CD14-positive monocyte (primary cell): Measurements from ENCODE around the gene UNC93B1. TPM values are rescaled to one million over a fixed set of nuclear protein-coding genes. Genes with fewer than 3 reads are reported as not detected.
A peak's percentile ranks its signal among the peaks of the same experiment; 100 is the strongest.

Source experiments
- DNase-seq, 3 donors: peaks; one replicate each; pipeline ENCODE4 v3.0.0-alpha.2; 2011 to 2022
- H2AFZ ChIP-seq: 2 replicates; pipeline ENCODE4 v1.6.0; 2012; ENCODE audit warnings: mild to moderate bottlenecking, low read depth, low read length, inconsistent platforms; ENCODE audit not compliant: insufficient read depth, poor library complexity, severe bottlenecking
- H3K27ac ChIP-seq, 2 donors: 1 replicate in 1 of 2; 2 replicates in 1 of 2; pipeline ENCODE4 v1.5.1; 2012 to 2013; ENCODE audit warnings: low read length in 2 of 2, control low read depth in 1 of 2, inconsistent platforms in 1 of 2, low read depth in 1 of 2, mild to moderate bottlenecking in 1 of 2
- H3K27me3 ChIP-seq, 2 donors: one replicate each; pipeline versions ENCODE4 v1.6.0 to v1.6.1; 2011 to 2013; ENCODE audit warnings: low read length in 2 of 2; ENCODE audit not compliant: control insufficient read depth in 2 of 2, insufficient read depth in 2 of 2
- H3K36me3 ChIP-seq, 2 donors: replicated peaks in 1 of 2; 1 replicate in 1 of 2; 2 replicates in 1 of 2; pipeline versions ENCODE4 v1.5.1 to v1.6.1; 2012 to 2013; ENCODE audit warnings: low read length in 2 of 2, control low read depth in 1 of 2, inconsistent platforms in 1 of 2, mild to moderate bottlenecking in 1 of 2; ENCODE audit not compliant: insufficient read depth in 2 of 2, control insufficient read depth in 1 of 2
- H3K4me1 ChIP-seq, 2 donors: 1 replicate in 1 of 2; 2 replicates in 1 of 2; pipeline versions ENCODE4 v1.5.1 to v1.6.1; 2012 to 2013; ENCODE audit warnings: low read length in 2 of 2, control low read depth in 1 of 2, inconsistent platforms in 1 of 2, mild to moderate bottlenecking in 1 of 2, moderate library complexity in 1 of 2; ENCODE audit not compliant: insufficient read depth in 2 of 2, control insufficient read depth in 1 of 2
- H3K4me2 ChIP-seq: replicated peaks from 2 replicates; pipeline ENCODE3; 2012; ENCODE audit warnings: low read length, moderate library complexity, mild to moderate bottlenecking; ENCODE audit not compliant: poor library complexity, severe bottlenecking; ENCODE audit errors: extremely low read depth
- H3K4me3 ChIP-seq, 3 experiments: fragments of 200-600 bp in 1 of 3; sonication (generic) in 1 of 3; replicated peaks in 1 of 3; 1 replicate in 2 of 3; 2 replicates in 1 of 3; pipeline ENCODE4 v1.5.1; 2011 to 2013; ENCODE audit warnings: low read length in 3 of 3, mild to moderate bottlenecking in 3 of 3, control low read depth in 2 of 3, low read depth in 2 of 3, inconsistent platforms in 1 of 3, moderate library complexity in 1 of 3
- H3K79me2 ChIP-seq: 2 replicates; pipeline ENCODE4 v1.6.0; 2012; ENCODE audit warnings: mild to moderate bottlenecking, control low read depth, inconsistent platforms, low read length, moderate library complexity; ENCODE audit not compliant: insufficient read depth
- H3K9ac ChIP-seq: 2 replicates; pipeline ENCODE4 v1.6.0; 2017; ENCODE audit warnings: low read length, mild to moderate bottlenecking; ENCODE audit not compliant: insufficient read depth, poor library complexity, severe bottlenecking
- H3K9me3 ChIP-seq, 2 donors: replicated peaks in 1 of 2; 1 replicate in 1 of 2; 2 replicates in 1 of 2; pipeline versions ENCODE4 v1.5.1 to v1.6.1; 2012 to 2013; ENCODE audit warnings: low read length in 2 of 2, control low read depth in 1 of 2; ENCODE audit not compliant: control insufficient read depth in 1 of 2, insufficient read depth in 1 of 2
- H4K20me1 ChIP-seq: 2 replicates; pipeline ENCODE4 v1.6.0; 2012; ENCODE audit warnings: mild to moderate bottlenecking, low read length, control low read depth, moderate library complexity; ENCODE audit not compliant: insufficient read depth
- H3K27ac Mint-ChIP-seq, 7 donors: one replicate each; pipeline ENCODE4 v1.8.0; 2020; ENCODE audit warnings: mild to moderate bottlenecking in 7 of 7, mixed read lengths in 7 of 7, moderate library complexity in 6 of 7, inconsistent platforms in 2 of 7
- H3K27me3 Mint-ChIP-seq, 3 donors: one replicate each; pipeline ENCODE4 v1.8.0; 2021 to 2022; ENCODE audit warnings: low read depth in 3 of 3, mild to moderate bottlenecking in 3 of 3, mixed read lengths in 3 of 3, moderate library complexity in 3 of 3, inconsistent platforms in 1 of 3
- H3K36me3 Mint-ChIP-seq, 2 donors: one replicate each; pipeline ENCODE4 v1.8.0; 2020; ENCODE audit warnings: mixed read lengths in 2 of 2, inconsistent platforms in 1 of 2, mild to moderate bottlenecking in 1 of 2
- H3K4me1 Mint-ChIP-seq: one replicate; pipeline ENCODE4 v1.8.0; 2020; ENCODE audit warnings: mild to moderate bottlenecking, mixed read lengths
- H3K4me3 Mint-ChIP-seq, 2 donors: one replicate each; pipeline ENCODE4 v1.8.0; 2020; ENCODE audit warnings: mild to moderate bottlenecking in 2 of 2, mixed read lengths in 2 of 2, moderate library complexity in 1 of 2
- H3K9me3 Mint-ChIP-seq, 7 donors: one replicate each; pipeline ENCODE4 v1.8.0; 2020 to 2022; ENCODE audit warnings: mixed read lengths in 7 of 7, mild to moderate bottlenecking in 6 of 7, moderate library complexity in 6 of 7, inconsistent platforms in 2 of 7
- CTCF ChIP-seq: fragments of 200-600 bp; IDR thresholded peaks from one replicate; pipeline ENCODE4 v1.8.0; 2022; ENCODE audit warnings: antibody characterized with exemption, mild to moderate bottlenecking
- WGBS: methylation state at CpG from one replicate; pipeline ENCODE4 v1.1.5; 2013; ENCODE audit warnings: missing lambda C conversion rate; ENCODE audit not compliant: insufficient coverage; 5-methylcytosine and 5-hydroxymethylcytosine counted together
- intact Hi-C, 2 donors: fragments of 100-400 bp; cut with micrococcal nuclease; formaldehyde crosslinking; loops; one replicate each; pipeline versions ENCODE4 v1.15.0 to v1.15.1; 2023
- polyA plus RNA-seq, 3 donors: library from polyadenylated mRNA; depleted of rRNA in 1 of 3; unstranded in 2 of 3; stranded (reverse) in 1 of 3; fragments of 300-500 nt in 2 of 3; fragments of >200 nt in 1 of 3; fragmentation: Illumina TruSeq in 2 of 3; gene quantifications; 1 replicate in 2 of 3; 2 replicates in 1 of 3; pipeline ENCODE4 v1.2.3, GENCODE V29; 2012 to 2021

Gene UNC93B1
- polyA plus RNA-seq, 3 donors = 185 to 301 (median 220) TPM

GRCh38 chr11:68010090-68011041 lies 6.5 kb upstream of the UNC93B1 start, which contains the start of gene ALDH3B1:
TSS of gene ALDH3B1 (plus strand) at chr11:68010327. CDS start at chr11:68015298, 4,971 bp downstream.
- H3K27ac ChIP-seq = peak within 1 kb of the TSS; percentile 90 to 94
- H4K20me1 ChIP-seq = peaks cover 38% of the 10 kb centered on the region
- Mint-ChIP-seq H3K4me3 (peak within 1 kb of the TSS; percentile 83 to 92), H3K9me3 (no peaks in the 10 kb centered on the region), H3K4me1 (peaks cover 74% of the 10 kb centered on the region), H3K36me3 (peaks cover 15 to 20% of the 10 kb centered on the region in 2 donors), H3K27ac (peak within 1 kb of the TSS; percentile 91 to 97 (median 95)), H3K27me3 (peaks cover 0 to 1% (median 0%) of the 10 kb centered on the region in 3 donors)
- intact Hi-C loops = loop anchor here in 1 of 2 donors (2.0 to 5.0 kb wide), 3 partner anchors 26 to 197 kb away; partner anchors contain the start of gene CHKA
- peaks cover under 1 to 16% of the 10 kb centered on the region in 2 donors for H3K36me3 ChIP-seq
- no peak for TF ChIP-seq CTCF
- 8% methylated on average over 28 of the region's 33 CpGs for WGBS
- H3K4me2 ChIP-seq = peak within 1 kb of the TSS; percentile 94
- H3K9me3 ChIP-seq = no peaks in the 10 kb centered on the region
- peaks cover 56% of the 10 kb centered on the region for H3K79me2 ChIP-seq
- H3K4me1 ChIP-seq = peaks cover 76 to 85% of the 10 kb centered on the region in 2 donors
- peak within 1 kb of the TSS; percentile 52 to 89 (median 60) for H3K4me3 ChIP-seq
- peak within 1 kb of the TSS; percentile 79 for H2AFZ ChIP-seq
- H3K27me3 ChIP-seq = no peaks in the 10 kb centered on the region
- peak; percentile 83 to 90 (median 87) for DNase-seq
- H3K9ac ChIP-seq = peak within 1 kb of the TSS; percentile 75

- Histone ChIP-seq H3K9ac (peak overlapping the region; percentile 75), H3K4me2 (peak overlapping the region; percentile 94), H3K36me3 (peaks cover 0 to 10% of the 10 kb centered on the region in 2 donors), H3K27me3 (no peaks in the 10 kb centered on the region), H2AFZ (peak overlapping the region; percentile 79), H3K9me3 (no peaks in the 10 kb centered on the region), H3K4me3 (peak overlapping the region; percentile 52 to 89 (median 60)), H3K27ac (peak overlapping the region; percentile 90 to 94), H4K20me1 (peaks cover 36% of the 10 kb centered on the region), H3K4me1 (peaks cover 73 to 83% of the 10 kb centered on the region in 2 donors), H3K79me2 (peaks cover 53% of the 10 kb centered on the region)
- peak overlapping the region; percentile 91 to 97 (median 95) for H3K27ac Mint-ChIP-seq
- WGBS = 9% methylated on average over 3 of the region's 12 CpGs
- peak; percentile 49 for TF ChIP-seq CTCF
- peak in 1 of 3 donors; percentile 48 for DNase-seq
- H3K4me3 Mint-ChIP-seq = peak overlapping the region; percentile 83 to 92
- H3K4me1 Mint-ChIP-seq = peaks cover 76% of the 10 kb centered on the region
- no peaks in the 10 kb centered on the region for H3K9me3 Mint-ChIP-seq
- peaks cover 13 to 17% of the 10 kb centered on the region in 2 donors for H3K36me3 Mint-ChIP-seq
- peaks cover 0 to 1% (median 0%) of the 10 kb centered on the region in 3 donors for H3K27me3 Mint-ChIP-seq
- intact Hi-C loops = loop anchor here (2.0 to 10.0 kb wide), 5 partner anchors 27 to 205 kb away; partner anchors contain the start of genes CHKA (in 1 of the 2) and KMT5B (in 1 of the 2)
Measured at GRCh38 chr11:68009391-68010089, 5.6 kb upstream of the UNC93B1 start.
